GM21367 (cell line): ENCODE results near the gene GPATCH8.
"Not testable (repeated sequence)": the region's sequence is repeated elsewhere in the genome, so short reads cannot be mapped to it uniquely, and the experiment has no call there.

Experiments
- ATAC-seq: cut with Tn5 transposase; IDR thresholded peaks from one replicate; pipeline ENCODE4 v1.9.1; 2021; ENCODE audit not compliant: unreplicated experiment

The GPATCH8 gene

GRCh38 chr17:44378171-44378705 is 125.0 kb downstream of the GPATCH8 start:
- no peak for ATAC-seq

DNA sequence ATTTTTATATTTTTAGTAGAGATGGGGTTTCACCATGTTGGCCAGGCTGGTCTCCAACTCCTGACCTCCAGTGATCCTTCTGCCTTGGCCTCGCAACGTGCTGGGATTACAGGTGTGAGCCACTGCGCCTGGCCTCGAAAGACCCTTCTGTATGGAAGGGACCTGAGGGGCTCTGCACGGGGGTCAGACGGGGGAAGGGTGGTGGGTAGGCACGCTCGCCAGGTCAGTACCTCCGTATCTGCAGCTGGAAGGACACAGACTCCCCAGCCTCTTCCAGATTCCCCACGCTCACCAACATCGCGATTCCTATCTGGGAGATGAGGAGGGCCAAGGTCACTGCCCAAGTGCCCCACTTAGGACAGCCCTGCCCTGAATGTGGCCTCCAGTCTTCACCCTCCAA is 126.4 kb downstream of the GPATCH8 start:
- no peak for ATAC-seq

DNA sequence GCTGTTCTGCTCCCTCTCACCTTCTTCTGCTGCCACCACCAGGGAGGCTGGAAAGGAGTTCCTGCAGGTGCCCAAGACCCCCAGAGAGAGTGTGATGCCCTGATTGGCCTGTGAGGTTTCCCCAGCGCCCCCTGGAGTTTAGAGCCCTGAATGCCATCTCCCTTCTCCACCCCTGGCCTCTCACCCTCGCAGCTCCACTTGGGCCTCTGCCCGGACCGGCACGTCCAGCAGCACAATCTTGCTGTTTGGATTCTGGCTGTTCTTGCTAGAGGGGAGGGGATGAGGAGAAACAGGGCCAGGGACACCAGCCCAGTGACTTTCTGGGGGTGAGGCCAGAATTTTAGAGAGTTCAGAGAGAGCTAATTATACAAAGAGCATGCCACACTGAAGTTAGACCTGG is 127.1 kb downstream of the GPATCH8 start:
- no peak for ATAC-seq

DNA sequence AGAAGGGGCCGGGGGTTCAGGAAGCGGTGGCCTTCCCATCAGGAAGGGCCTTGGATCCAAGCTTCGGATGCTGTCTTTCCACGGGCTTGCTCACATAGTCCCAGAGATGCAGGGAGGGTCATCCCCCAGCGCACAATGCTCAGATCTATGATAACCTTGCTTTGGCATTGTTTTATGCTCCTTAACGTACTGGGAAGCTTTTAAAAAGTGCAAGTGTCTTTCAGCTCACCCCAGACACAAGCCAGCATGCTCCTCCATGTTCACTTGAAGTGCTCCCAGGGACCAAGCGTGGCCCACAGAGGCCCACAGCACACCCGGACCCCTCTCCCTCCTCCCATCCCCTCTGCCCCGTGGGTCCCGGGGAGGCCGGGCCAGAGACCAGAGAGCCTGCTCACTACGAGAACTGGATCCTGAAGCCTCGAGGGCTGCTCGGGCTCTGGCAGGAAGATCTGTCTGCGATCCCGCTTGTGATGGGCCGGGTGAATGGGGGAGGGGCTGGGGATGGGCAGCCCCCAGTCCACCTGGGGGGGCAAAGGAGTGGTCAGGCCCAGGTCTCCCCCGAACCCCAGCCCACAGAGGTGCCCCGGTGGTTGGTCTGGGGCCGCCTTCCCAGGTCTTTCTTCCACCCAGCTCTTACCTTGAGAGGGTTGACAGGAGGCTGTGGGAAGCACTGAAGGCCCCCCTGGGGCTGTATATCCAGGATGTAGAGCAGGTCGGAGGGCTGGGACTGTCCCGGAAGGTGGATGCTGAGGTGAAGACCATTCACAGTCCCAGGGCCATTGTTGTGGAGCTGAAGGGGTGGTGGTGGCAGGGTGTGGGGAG is 127.8 kb downstream of the GPATCH8 start:
- ATAC-seq: no peak

GRCh38 chr17:44374306-44375195 is 128.7 kb downstream of the GPATCH8 start:
- no peak for ATAC-seq

- no peak for ATAC-seq
Measured at GRCh38 chr17:44372036-44372435, 131.2 kb downstream of the GPATCH8 start.

DNA sequence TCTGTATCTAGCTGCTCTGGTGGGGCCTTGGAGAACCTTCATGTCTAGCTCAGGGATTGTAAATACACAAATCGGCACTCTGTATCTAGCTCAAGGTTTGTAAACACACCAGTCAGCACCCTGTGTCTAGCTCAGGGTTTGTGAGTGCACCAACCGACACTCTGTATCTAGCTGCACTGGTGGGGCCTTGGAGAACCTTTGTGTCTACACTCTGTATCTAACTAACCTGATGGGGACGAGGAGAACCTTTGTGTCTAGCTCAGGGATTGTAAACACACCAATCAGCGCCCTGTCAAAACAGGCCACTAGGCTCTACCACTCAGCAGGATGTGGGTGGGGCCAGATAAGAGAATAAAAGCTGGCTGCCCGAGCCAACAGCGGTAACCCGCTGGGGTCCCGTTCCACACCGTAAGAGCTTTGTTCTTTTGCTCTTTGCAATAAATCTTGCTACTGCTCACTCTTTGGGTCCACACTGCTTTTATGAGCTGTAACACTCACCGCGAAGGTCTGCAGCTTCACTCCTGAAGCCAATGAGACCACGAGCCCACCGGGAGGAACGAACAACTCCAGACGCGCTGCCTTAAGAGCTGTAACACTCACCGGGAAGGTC is 133.7 kb downstream of the GPATCH8 start:
- ATAC-seq: not testable (repeated sequence)

DNA sequence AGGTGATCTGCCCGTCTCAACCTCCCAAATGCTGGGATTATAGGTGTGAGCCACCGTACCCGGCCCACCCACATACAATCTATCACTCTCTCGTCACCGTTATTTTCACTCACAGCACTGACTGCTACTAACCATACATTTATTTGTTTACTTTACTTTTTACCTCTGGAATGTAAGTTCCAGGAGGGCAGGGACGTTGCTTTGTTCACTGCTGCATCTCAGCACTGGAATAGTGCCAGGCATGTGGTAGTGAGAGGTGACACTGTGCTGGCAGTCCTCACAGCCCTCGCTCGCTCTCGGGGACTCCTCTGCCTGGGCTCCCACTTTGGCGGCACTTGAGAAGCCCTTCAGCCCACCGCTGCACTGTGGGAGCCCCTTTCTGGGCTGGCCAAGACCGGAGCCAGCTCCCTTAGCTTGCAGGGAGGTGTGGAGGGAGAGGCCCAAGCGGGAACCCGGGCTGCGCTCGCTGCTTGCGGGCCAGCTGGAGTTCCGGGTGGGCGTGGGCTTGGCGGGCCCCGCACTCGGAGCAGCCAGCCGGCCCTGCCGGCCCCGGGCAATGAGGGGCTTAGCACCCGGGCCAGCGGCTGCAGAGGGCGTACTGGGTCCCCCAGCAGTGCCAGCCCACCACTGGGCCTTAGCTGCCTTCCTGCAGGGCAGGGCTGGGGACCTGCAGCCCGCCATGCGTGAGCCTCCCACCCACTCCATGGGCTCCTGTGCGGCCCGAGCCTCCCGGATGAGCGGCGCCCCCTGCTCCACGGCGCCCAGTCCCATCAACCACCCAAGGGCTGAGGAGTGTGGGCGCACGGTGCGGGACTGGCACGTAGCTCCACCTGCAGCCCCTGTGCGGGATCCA is 134.6 kb downstream of the GPATCH8 start:
- ATAC-seq: not testable (repeated sequence)

DNA sequence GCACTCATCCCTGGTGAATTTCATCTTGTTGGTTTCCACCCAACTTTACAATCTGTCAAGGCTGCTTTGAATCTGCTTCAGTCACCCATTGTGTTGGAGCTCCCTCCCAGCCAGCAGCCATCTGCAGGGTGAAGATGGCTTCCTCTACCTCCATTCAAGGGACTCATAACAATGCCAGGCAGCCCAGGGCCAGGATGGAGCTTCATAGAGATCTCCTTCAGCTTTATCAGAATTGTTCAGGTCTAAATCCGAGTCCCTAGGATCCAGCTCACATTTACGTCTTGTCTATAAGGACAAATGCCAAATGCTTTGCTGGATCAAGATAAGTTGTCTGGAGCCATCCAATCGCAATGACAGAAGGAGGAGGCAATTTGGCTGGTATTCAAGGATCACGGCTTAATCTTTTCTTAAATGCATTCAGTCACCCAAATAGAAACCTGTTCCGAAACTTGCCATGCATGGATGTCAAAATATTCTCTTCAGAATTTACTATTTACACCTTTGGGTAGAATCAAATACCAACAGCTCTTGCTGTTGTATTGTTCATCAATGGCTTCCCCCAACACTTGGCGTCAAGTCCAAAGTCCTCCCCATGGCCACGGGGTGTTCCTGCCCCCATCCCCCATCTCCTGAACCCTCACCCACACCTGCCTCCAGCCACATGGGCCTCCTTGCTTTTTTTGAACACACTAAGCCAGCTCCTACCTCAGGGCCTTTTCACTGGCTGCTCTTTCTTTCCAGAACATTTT is 135.8 kb downstream of the GPATCH8 start:
- ATAC-seq: no peak

- ATAC-seq: not testable (repeated sequence)
Measured at GRCh38 chr17:44365051-44365450, 138.2 kb downstream of the GPATCH8 start.

- ATAC-seq: peak; percentile 51
Measured at GRCh38 chr17:44363613-44364159, 139.5 kb downstream of the GPATCH8 start, which contains the start of gene FAM171A2. TSS of gene FAM171A2 (minus strand) at chr17:44363853. CDS start at chr17:44363714, 139 bp downstream.

DNA sequence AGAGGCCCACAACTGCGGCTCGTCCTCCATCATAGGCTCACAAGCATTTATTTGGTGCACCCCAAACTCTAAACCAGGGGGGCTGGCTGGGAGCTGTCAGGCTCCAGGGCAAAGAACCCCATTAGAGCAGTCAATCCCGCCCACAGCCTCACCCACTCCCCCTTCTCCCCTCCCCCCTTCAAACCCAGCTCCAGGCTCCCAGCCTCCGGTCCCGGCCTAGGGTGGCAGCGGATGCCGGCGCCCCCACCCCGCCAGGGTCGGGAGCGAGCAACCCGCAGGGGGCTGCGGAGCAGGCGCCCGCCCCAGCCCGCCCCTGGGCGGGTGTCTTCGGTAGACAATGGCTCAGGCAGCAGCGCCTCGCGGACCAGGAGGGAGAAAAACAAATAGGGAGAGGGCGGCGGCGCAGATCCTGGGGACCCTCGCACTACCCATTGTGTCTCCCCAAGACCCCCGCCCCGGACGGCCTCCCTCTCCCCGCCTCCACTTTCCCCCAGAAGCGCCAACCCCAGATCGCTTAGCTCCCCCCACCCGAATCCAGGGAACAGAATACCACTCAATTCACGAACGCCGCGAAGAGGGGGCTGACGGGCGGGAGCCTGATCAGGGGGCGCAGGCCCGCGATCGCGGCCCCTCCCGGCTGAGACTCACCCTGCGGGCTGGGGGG is 140.1 kb downstream of the GPATCH8 start:
- ATAC-seq: no peak

DNA sequence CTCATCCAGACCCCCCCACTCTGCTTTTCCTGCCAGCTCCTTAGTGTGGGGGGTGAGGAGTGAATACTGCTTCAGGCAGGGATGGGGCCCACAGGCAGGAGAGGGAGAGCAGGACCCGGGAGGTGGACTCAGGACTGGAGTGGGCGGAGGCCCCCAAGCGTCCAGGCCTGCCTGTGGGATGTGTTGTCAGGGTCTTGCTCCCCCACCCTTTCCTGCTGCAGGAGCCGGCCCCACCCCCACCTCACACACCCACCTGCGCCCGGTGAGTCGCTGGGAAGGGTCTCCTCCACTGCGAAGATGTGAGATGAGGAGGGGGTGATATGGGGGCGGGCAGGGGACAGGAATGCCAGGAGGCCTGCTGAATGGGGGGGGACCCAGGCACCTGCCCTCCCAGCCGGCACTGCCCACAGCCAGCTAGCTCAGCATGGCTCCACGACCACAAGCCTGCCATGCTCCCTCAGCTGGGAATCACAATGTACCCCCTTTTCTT is 140.7 kb downstream of the GPATCH8 start:
- no peak for ATAC-seq

DNA sequence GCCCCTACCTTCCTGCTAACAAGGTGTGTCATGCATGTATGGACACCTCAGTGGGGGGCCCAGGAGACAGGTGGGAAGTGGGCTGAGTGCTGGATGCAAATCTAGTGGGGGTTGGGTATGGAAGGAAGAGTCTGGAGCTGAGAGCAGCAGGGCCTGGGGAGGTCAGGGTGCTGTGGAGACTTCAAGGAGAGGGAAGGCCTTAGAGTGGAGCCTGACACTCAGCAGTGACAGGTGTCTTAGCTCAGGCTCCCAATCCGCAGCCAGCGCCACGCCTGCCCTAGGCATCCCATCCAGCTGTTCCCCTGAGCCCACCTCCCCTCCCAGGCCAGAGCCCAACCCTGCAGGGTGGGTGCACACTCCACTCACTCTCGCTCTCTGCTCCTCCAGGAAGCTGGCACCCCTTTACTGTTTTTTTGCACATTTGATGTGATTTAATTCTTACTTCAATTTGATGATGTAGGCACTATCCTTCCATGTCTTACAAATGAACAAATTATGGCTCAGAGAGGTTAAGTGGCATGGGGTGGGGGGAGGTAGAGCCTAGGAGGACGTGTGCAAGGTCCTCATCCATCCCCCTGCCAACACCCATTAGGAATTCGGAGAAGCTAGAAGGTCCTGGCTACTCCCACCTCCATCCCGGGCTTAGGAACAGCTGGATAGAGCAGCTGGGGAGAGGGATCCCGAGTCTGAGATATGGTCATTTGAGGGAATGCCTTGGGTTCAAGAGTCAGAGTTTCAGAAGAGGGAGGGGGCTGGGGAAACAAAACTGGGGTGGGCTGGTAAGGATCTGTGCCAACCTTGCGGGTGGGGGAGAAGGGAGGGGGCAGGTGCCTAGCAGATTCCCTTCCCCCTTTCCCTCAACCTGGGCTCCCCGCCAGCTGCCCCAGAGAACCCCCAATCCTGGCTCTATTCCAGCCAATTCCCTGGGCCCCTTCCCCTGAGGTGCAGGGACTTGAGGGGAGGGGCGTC is 141.6 kb downstream of the GPATCH8 start:
- no peak for ATAC-seq

GRCh38 chr17:44360826-44361225 is 142.4 kb downstream of the GPATCH8 start:
- no peak for ATAC-seq

DNA sequence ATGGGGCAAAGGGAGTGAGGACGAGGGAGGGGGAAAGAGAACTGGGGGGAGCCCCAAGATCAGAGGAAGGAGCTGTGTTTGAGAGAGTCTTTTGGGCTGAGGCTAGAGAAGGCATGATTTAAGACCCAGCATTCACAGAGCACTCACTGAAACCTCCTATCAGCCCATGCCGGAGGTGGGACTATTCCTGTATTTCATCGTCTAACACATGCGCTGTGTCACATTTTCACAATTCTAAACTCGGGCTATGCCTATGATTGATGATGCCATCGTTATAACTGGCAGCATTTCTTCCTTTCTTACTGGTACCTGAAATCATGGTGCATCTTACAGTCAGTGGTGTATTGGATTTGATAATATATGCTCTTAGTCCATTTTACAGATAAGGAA is 143.1 kb downstream of the GPATCH8 start:
- ATAC-seq: no peak

DNA sequence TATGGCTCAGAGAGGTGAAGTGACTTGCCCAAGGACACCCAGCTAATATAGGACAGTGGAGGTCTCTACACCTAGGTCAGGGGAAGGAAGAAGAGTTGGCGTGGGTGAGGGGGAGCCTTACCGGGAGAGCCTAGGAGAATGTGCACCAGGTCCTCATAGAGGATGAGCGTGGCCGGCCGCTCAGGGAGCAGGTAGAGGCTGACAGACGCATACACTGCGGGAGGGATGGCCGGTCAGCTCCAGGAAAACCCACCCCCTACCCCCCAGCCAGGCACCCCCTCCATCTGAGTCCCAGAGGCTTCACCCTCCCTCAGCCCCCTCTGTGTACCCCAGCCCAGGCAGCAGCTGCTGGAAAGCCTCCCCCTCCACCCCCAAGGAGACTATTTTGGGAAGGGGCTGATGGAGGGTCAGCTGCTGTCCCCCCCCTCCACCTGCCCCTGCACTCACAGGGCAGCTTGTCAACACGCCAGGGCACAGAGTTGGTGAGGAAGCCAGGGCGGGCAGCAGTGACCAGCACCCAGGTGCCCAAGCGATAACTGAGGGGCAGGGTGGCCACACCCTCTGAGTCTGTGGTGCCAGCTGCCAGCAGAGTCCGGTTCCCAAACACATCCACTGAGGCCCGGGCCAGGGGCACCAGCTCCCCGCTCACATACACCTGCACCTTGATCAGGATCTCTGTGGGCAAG is 143.6 kb downstream of the GPATCH8 start:
- no peak for ATAC-seq
